HG03060 (cell line): ENCODE measurements around the gene BCORL1.

Experiments
- ATAC-seq: cut with Tn5 transposase; IDR thresholded peaks from one replicate; pipeline ENCODE4 v1.9.1; 2021; ENCODE audit warnings: low read depth, moderate number of reproducible peaks; ENCODE audit not compliant: unreplicated experiment

Gene BCORL1

GRCh38 chrX:130085551-130086446 lies 103.4 kb downstream of the BCORL1 start:
- no peak for ATAC-seq

GRCh38 chrX:130086447-130087206 lies 104.2 kb downstream of the BCORL1 start:
- ATAC-seq = no peak

- ATAC-seq = no peak
Measured at GRCh38 chrX:130090364-130090763, 107.9 kb downstream of the BCORL1 start.

- peak; percentile 97 for ATAC-seq
Measured at GRCh38 chrX:130091980-130092522, 109.6 kb downstream of the BCORL1 start.

GRCh38 chrX:130093271-130093670 lies 110.8 kb downstream of the BCORL1 start:
- no peak for ATAC-seq

GRCh38 chrX:130094696-130095095 lies 112.3 kb downstream of the BCORL1 start:
- ATAC-seq = no peak

GRCh38 chrX:130095249-130096030 lies 113.0 kb downstream of the BCORL1 start:
- no peak for ATAC-seq

GRCh38 chrX:130097507-130098209 lies 115.2 kb downstream of the BCORL1 start:
- ATAC-seq = no peak

GRCh38 chrX:130098210-130098552 lies 115.7 kb downstream of the BCORL1 start:
- ATAC-seq = no peak

- no peak for ATAC-seq
Measured at GRCh38 chrX:130100180-130100579, 117.7 kb downstream of the BCORL1 start.

- ATAC-seq = no peak
Measured at GRCh38 chrX:130103605-130104004, 121.2 kb downstream of the BCORL1 start.

GRCh38 chrX:130105244-130105643 lies 122.8 kb downstream of the BCORL1 start:
- no peak for ATAC-seq

GRCh38 chrX:130106071-130106470 lies 123.6 kb downstream of the BCORL1 start:
- no peak for ATAC-seq
